ENCODE results near the gene FOSB.

FOSB gene

DNA sequence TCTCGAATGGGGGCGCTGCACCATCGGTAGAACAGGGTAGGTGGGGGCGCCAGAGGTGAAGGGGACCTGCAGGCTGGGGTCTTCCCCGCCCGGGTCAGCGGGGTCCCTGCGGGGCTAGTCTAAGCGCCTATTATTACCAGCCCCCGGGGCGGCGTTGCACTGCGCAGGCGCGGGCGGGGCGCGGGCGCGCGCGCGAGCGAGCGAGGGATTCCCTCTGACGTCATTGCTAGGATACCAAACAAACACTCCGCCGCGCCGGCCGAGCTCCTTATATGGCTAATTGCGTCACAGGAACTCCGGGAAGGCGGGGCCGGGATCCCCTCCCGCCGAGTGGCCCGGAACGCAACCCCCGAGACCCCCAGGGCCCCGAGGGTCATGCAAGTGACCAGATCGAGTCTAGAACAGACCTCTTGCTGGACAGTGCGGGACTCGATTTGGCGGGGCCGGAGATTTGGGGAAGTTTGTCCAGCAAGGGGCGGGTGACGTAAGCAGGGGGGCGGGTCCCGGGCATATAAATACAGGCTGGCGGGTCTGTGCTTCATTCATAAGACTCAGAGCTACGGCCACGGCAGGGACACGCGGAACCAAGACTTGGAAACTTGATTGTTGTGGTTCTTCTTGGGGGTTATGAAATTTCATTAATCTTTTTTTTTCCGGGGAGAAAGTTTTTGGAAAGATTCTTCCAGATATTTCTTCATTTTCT is at the start of gene FOSB:
TSS of gene FOSB (plus strand) at position 541 of the 703 bp plus-strand sequence. CDS start 591 bp downstream, outside the sequence.
- TF ChIP-seq, protein P1, sequence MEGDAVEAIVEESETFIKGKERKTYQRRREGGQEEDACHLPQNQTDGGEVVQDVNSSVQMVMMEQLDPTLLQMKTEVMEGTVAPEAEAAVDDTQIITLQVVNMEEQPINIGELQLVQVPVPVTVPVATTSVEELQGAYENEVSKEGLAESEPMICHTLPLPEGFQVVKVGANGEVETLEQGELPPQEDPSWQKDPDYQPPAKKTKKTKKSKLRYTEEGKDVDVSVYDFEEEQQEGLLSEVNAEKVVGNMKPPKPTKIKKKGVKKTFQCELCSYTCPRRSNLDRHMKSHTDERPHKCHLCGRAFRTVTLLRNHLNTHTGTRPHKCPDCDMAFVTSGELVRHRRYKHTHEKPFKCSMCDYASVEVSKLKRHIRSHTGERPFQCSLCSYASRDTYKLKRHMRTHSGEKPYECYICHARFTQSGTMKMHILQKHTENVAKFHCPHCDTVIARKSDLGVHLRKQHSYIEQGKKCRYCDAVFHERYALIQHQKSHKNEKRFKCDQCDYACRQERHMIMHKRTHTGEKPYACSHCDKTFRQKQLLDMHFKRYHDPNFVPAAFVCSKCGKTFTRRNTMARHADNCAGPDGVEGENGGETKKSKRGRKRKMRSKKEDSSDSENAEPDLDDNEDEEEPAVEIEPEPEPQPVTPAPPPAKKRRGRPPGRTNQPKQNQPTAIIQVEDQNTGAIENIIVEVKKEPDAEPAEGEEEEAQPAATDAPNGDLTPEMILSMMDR (IDR thresholded peaks at IDR 0.05; ENCODE audit: low read depth, low read length): peak; percentile 40
- no peak for TF ChIP-seq EZH2phosphoT487 (IDR thresholded peaks at IDR 0.05; ENCODE audit: low read depth)
- peak within 1 kb of the TSS; percentile 53 for H3K9ac ChIP-seq (ENCODE audit: low read length)
- H3K36me3 ChIP-seq (replicated peaks; ENCODE audit: low read depth, low read length): no peaks in the 10 kb centered on the region
- H3K4me1 ChIP-seq (ENCODE audit: low read length): peaks cover 18% of the 10 kb centered on the region
- H3K9me3 ChIP-seq (ENCODE audit: insufficient read depth, low read length): no peaks in the 10 kb centered on the region
- peak within 1 kb of the TSS; percentile 80 for H3K4me2 ChIP-seq (ENCODE audit: low read length)
- no peak within 1 kb of the TSS for H3K27ac ChIP-seq (ENCODE audit: low read length)
- H2AFZ ChIP-seq (ENCODE audit: low read depth, low read length): peak within 1 kb of the TSS; percentile 83
- H3K4me3 ChIP-seq (ENCODE audit: low read length): peak within 1 kb of the TSS; percentile 81
- peaks cover 7% of the 10 kb centered on the region; the same call in 1 of the 2 replicates for H4K20me1 ChIP-seq (ENCODE audit: insufficient read depth, low read length)
- no peaks in the 10 kb centered on the region for H3K79me2 ChIP-seq (ENCODE audit: low read length)
- H3K27me3 ChIP-seq (ENCODE audit: low read depth, low read length): peaks cover 19% of the 10 kb centered on the region

GRCh38 chr19:45418802-45419201 is 49.0 kb upstream of the FOSB start:
- no peaks in the 10 kb centered on the region for H3K27me3 ChIP-seq (ENCODE audit: low read depth, low read length)
- peak overlapping the region; percentile 78 for H3K27ac ChIP-seq (ENCODE audit: low read length)
- TF ChIP-seq, protein P1 (IDR thresholded peaks at IDR 0.05; ENCODE audit: low read depth, low read length): no peak
- no peak for TF ChIP-seq EZH2phosphoT487 (IDR thresholded peaks at IDR 0.05; ENCODE audit: low read depth)
- peaks cover 21% of the 10 kb centered on the region for H3K79me2 ChIP-seq (ENCODE audit: low read length)
- peak overlapping the region; percentile 58 for H3K9ac ChIP-seq (ENCODE audit: low read length)
- H3K4me1 ChIP-seq (ENCODE audit: low read length): peaks cover 27% of the 10 kb centered on the region
- peak overlapping the region; percentile 48 for H3K4me3 ChIP-seq (ENCODE audit: low read length)
- H2AFZ ChIP-seq (ENCODE audit: low read depth, low read length): no peak overlapping the region
- H3K9me3 ChIP-seq (ENCODE audit: insufficient read depth, low read length): no peaks in the 10 kb centered on the region
- H3K4me2 ChIP-seq (ENCODE audit: low read length): peak overlapping the region; percentile 73
- peaks cover 41% of the 10 kb centered on the region for H3K36me3 ChIP-seq (replicated peaks; ENCODE audit: low read depth, low read length)
- H4K20me1 ChIP-seq (ENCODE audit: insufficient read depth, low read length): no peaks in the 10 kb centered on the region

- Histone ChIP-seq H3K27ac (ENCODE audit: low read length) (peak overlapping the region; percentile 78), H3K9me3 (ENCODE audit: insufficient read depth, low read length) (no peaks in the 10 kb centered on the region), H3K4me1 (ENCODE audit: low read length) (peaks cover 27% of the 10 kb centered on the region), H3K79me2 (ENCODE audit: low read length) (peaks cover 21% of the 10 kb centered on the region), H4K20me1 (ENCODE audit: insufficient read depth, low read length) (no peaks in the 10 kb centered on the region), H2AFZ (ENCODE audit: low read depth, low read length) (no peak overlapping the region), H3K4me2 (ENCODE audit: low read length) (peak overlapping the region; percentile 73), H3K9ac (ENCODE audit: low read length) (peak overlapping the region; percentile 58), H3K27me3 (ENCODE audit: low read depth, low read length) (no peaks in the 10 kb centered on the region), H3K4me3 (ENCODE audit: low read length) (peak overlapping the region; percentile 48), H3K36me3 (replicated peaks; ENCODE audit: low read depth, low read length) (peaks cover 40% of the 10 kb centered on the region)
- TF ChIP-seq EZH2phosphoT487 (IDR thresholded peaks at IDR 0.05; ENCODE audit: low read depth): no peak
- TF ChIP-seq, protein P1 (IDR thresholded peaks at IDR 0.05; ENCODE audit: low read depth, low read length): no peak
These were observed 48.4 kb upstream of the FOSB start for GRCh38 chr19:45419396-45419795.

DNA sequence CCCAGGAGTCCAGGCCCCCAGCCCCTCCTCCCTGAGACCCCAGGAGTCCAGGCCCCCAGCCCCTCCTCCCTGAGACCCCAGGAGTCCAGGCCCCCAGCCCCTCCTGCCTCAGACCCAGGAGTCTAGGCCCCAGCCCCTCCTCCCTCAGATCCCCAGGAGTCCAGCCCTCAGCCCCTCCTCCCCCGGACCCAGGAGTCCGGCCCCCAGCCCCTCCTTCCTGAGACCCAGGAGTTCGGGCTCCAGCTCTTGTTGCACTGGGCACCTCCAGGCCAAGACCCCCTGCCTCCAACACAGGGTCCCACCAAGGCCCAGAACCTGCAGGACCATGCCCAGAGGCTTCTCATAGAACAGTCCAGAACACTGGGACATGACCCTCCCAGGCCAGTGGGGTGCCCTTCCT is 47.9 kb upstream of the FOSB start:
- Histone ChIP-seq H3K4me3 (ENCODE audit: low read length) (peak overlapping the region; percentile 48), H3K27ac (ENCODE audit: low read length) (peak overlapping the region; percentile 78), H3K36me3 (replicated peaks; ENCODE audit: low read depth, low read length) (peaks cover 35% of the 10 kb centered on the region), H3K4me2 (ENCODE audit: low read length) (peak overlapping the region; percentile 73), H3K27me3 (ENCODE audit: low read depth, low read length) (no peaks in the 10 kb centered on the region), H3K79me2 (ENCODE audit: low read length) (peaks cover 17% of the 10 kb centered on the region), H3K9ac (ENCODE audit: low read length) (peak overlapping the region; percentile 58), H3K4me1 (ENCODE audit: low read length) (peaks cover 27% of the 10 kb centered on the region), H2AFZ (ENCODE audit: low read depth, low read length) (no peak overlapping the region), H3K9me3 (ENCODE audit: insufficient read depth, low read length) (no peaks in the 10 kb centered on the region), H4K20me1 (ENCODE audit: insufficient read depth, low read length) (no peaks in the 10 kb centered on the region)
- TF ChIP-seq, protein P1 (IDR thresholded peaks at IDR 0.05; ENCODE audit: low read depth, low read length): no peak
- no peak for TF ChIP-seq EZH2phosphoT487 (IDR thresholded peaks at IDR 0.05; ENCODE audit: low read depth)

Data from OCI-LY3 (cell line).